AG04450 (cell line): ENCODE measurements around the gene CAMK2B. TPM values are rescaled to one million over a fixed set of nuclear protein-coding genes. Genes with fewer than 3 reads are reported as not detected.

ENCODE experiments used
- CTCF ChIA-PET: fragments of 300-600, 350-600 bp; formaldehyde crosslinking; extraction: SDS; loops from one replicate; lab custom pipeline; 2022; ENCODE audit warnings: antibody characterized with exemption, inconsistent platforms; lab: Charles Lee
- POLR2A ChIA-PET: fragments of 350-600 bp; formaldehyde crosslinking; extraction: SDS; loops from one replicate; lab custom pipeline; 2021; ENCODE audit warnings: antibody characterized with exemption, inconsistent platforms; lab: Yijun Ruan, JAX
- DNase-seq: peaks from one replicate; pipeline ENCODE4 v3.0.0-alpha.2; 2011; ENCODE audit warnings: low read depth, low spot score
- H3K27ac ChIP-seq: one replicate; pipeline ENCODE4 v1.5.1; 2012; ENCODE audit warnings: low read depth, low read length, control low read depth
- H3K27me3 ChIP-seq: one replicate; pipeline ENCODE4 v1.6.0; 2012; ENCODE audit warnings: low read length; ENCODE audit not compliant: control insufficient read depth, insufficient read depth
- H3K4me3 ChIP-seq: 2 replicates; pipeline ENCODE4 v1.5.1; 2011; ENCODE audit warnings: mild to moderate bottlenecking, low read depth, low read length, control low read depth
- H3K9me3 ChIP-seq: 2 replicates; pipeline ENCODE4 v1.5.1; 2012; ENCODE audit warnings: low read length; ENCODE audit not compliant: control insufficient read depth, insufficient read depth
- polyA plus RNA-seq: library from polyadenylated mRNA; depleted of rRNA; stranded (reverse); fragments of >200 nt; gene quantifications from 2 replicates; pipeline ENCODE4 v1.2.3, GENCODE V29; 2011
- TF ChIP-seq, protein P1 (sequence below): IDR thresholded peaks from 2 replicates; pipeline ENCODE4 v1.5.1; 2011; ENCODE audit warnings: low read depth, low read length, control low read depth, inconsistent platforms

Gene CAMK2B
- polyA plus RNA-seq, 1 experiment, result not detected

- no peak overlapping the region for H3K27ac ChIP-seq
- POLR2A ChIA-PET, result interaction anchor here (1.1 kb wide), 1 partner anchor 45 kb away, joined by 3 read pairs; no protein-coding TSS in a partner anchor
- H3K4me3 ChIP-seq, result no peak overlapping the region
- peaks cover 35% of the 10 kb centered on the region for H3K27me3 ChIP-seq
- TF ChIP-seq, protein P1, sequence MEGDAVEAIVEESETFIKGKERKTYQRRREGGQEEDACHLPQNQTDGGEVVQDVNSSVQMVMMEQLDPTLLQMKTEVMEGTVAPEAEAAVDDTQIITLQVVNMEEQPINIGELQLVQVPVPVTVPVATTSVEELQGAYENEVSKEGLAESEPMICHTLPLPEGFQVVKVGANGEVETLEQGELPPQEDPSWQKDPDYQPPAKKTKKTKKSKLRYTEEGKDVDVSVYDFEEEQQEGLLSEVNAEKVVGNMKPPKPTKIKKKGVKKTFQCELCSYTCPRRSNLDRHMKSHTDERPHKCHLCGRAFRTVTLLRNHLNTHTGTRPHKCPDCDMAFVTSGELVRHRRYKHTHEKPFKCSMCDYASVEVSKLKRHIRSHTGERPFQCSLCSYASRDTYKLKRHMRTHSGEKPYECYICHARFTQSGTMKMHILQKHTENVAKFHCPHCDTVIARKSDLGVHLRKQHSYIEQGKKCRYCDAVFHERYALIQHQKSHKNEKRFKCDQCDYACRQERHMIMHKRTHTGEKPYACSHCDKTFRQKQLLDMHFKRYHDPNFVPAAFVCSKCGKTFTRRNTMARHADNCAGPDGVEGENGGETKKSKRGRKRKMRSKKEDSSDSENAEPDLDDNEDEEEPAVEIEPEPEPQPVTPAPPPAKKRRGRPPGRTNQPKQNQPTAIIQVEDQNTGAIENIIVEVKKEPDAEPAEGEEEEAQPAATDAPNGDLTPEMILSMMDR, result no peak
- peaks cover 20% of the 10 kb centered on the region for H3K9me3 ChIP-seq
- CTCF ChIA-PET, result no interaction called here
- no peak for DNase-seq
Observed at GRCh38 chr7:44222074-44222473, 103.3 kb downstream of the CAMK2B start.

DNA sequence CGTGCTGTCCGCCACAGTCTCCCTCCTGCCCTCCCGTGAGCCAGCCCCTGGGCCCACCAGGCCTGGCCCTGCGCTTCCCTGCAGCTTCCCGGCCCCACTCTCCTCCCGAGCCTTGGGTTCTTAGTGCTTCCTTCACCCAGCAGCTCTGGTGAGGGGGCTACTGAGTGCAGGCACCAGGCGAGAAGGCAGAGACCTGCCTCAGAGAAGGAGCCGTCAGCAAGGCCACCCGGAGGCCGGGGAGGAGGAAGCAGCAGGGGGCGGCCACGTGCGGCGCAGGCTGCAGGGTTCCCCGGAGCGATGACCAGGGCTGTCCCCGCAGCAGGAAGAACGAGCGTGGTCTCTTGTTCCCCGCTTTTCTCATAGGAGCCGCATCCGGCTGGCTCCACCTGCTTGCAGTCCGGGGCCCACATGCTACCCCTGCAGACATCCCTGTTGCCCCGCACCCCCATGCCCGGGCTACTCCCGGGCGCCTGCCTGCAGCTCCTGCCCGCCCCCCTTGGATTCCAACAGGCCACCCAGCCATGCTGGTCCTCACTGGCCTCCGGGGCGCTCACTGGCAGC, 104.1 kb downstream of the CAMK2B start:
- POLR2A ChIA-PET, result interaction anchor here (0.6 kb wide), 1 partner anchor 81 kb away, joined by 4 read pairs; no protein-coding TSS in a partner anchor
- Histone ChIP-seq H3K27ac (no peak overlapping the region), H3K27me3 (peaks cover 33% of the 10 kb centered on the region), H3K4me3 (no peak overlapping the region), H3K9me3 (peaks cover 20% of the 10 kb centered on the region)
- DNase-seq, result no peak
- TF ChIP-seq, protein P1, result peak; percentile 27; the same call in 1 of the 2 replicates
- CTCF ChIA-PET, result interaction anchor here (0.6 kb wide), 1 partner anchor 521 kb away, joined by 7 read pairs; no protein-coding TSS in a partner anchor

- TF ChIP-seq, protein P1, result no peak
- CTCF ChIA-PET, result interaction anchor here (0.6 kb wide), 1 partner anchor 522 kb away, joined by 7 read pairs; no protein-coding TSS in a partner anchor
- Histone ChIP-seq H3K27ac (no peak overlapping the region), H3K27me3 (peaks cover 25% of the 10 kb centered on the region), H3K4me3 (no peak overlapping the region), H3K9me3 (peaks cover 20% of the 10 kb centered on the region)
- DNase-seq, result no peak
- POLR2A ChIA-PET, result interaction anchor here (0.6 kb wide), 1 partner anchor 81 kb away, joined by 4 read pairs; no protein-coding TSS in a partner anchor
Observed at GRCh38 chr7:44220358-44221112, 104.9 kb downstream of the CAMK2B start.

GRCh38 chr7:44220046-44220357, 105.4 kb downstream of the CAMK2B start:
- Histone ChIP-seq H3K9me3 (peaks cover 20% of the 10 kb centered on the region), H3K4me3 (no peak overlapping the region), H3K27me3 (peaks cover 20% of the 10 kb centered on the region), H3K27ac (no peak overlapping the region)
- TF ChIP-seq, protein P1, result no peak
- ChIA-PET CTCF (no interaction called here), POLR2A (no interaction called here)
- DNase-seq, result no peak
